ENCODE results near the gene MTX1.
"Not testable (repeated sequence)": the region's sequence is repeated elsewhere in the genome, so short reads cannot be mapped to it uniquely, and the experiment has no call there.

The MTX1 gene

GRCh38 chr1:155208541-155209311 is at the start of gene MTX1:
MTX1 (plus strand) TSS chr1:155208695; CDS start chr1:155208805, 110 bp downstream.
- H3K36me3 Mint-ChIP-seq, result no peaks in the 10 kb centered on the region
- peaks cover 26% of the 10 kb centered on the region for H3K4me1 Mint-ChIP-seq
- no peaks in the 10 kb centered on the region for H3K27me3 Mint-ChIP-seq
- H3K4me3 Mint-ChIP-seq, result peak within 1 kb of the TSS; percentile 89
- H3K27ac Mint-ChIP-seq, result peak within 1 kb of the TSS; percentile 89
- H3K9me3 Mint-ChIP-seq, result no peaks in the 10 kb centered on the region

- H3K4me1 Mint-ChIP-seq, result no peaks in the 10 kb centered on the region
- H3K9me3 Mint-ChIP-seq, result no peaks in the 10 kb centered on the region
- no peaks in the 10 kb centered on the region for H3K36me3 Mint-ChIP-seq
- no peak overlapping the region for H3K4me3 Mint-ChIP-seq
- no peak overlapping the region for H3K27ac Mint-ChIP-seq
- no peaks in the 10 kb centered on the region for H3K27me3 Mint-ChIP-seq
Measured at GRCh38 chr1:155158991-155159390, 49.5 kb upstream of the MTX1 start.

- no peaks in the 10 kb centered on the region for H3K9me3 Mint-ChIP-seq
- H3K27ac Mint-ChIP-seq, result no peak overlapping the region
- no peak overlapping the region for H3K4me3 Mint-ChIP-seq
- no peaks in the 10 kb centered on the region for H3K4me1 Mint-ChIP-seq
- no peaks in the 10 kb centered on the region for H3K27me3 Mint-ChIP-seq
- no peaks in the 10 kb centered on the region for H3K36me3 Mint-ChIP-seq
Measured at GRCh38 chr1:155160128-155160527, 48.4 kb upstream of the MTX1 start.

- H3K4me3 Mint-ChIP-seq, H3K36me3 Mint-ChIP-seq, H3K9me3 Mint-ChIP-seq, H3K27me3 Mint-ChIP-seq, H3K27ac Mint-ChIP-seq, H3K4me1 Mint-ChIP-seq: not testable (repeated sequence)
Measured at GRCh38 chr1:155162631-155163030, 45.9 kb upstream of the MTX1 start.

GRCh38 chr1:155163785-155164184 is 44.7 kb upstream of the MTX1 start:
- H3K9me3 Mint-ChIP-seq, H3K36me3 Mint-ChIP-seq, H3K4me3 Mint-ChIP-seq, H3K27me3 Mint-ChIP-seq, H3K27ac Mint-ChIP-seq: not testable (repeated sequence)
- H3K4me1 Mint-ChIP-seq, result peaks cover 13% of the 10 kb centered on the region

GRCh38 chr1:155164625-155165024 is 43.9 kb upstream of the MTX1 start:
- H3K4me3 Mint-ChIP-seq, H3K9me3 Mint-ChIP-seq, H3K27ac Mint-ChIP-seq, H3K36me3 Mint-ChIP-seq, H3K27me3 Mint-ChIP-seq: not testable (repeated sequence)
- peaks cover 13% of the 10 kb centered on the region for H3K4me1 Mint-ChIP-seq

- H3K4me1 Mint-ChIP-seq, result peaks cover 13% of the 10 kb centered on the region
- H3K27ac Mint-ChIP-seq, result no peak overlapping the region
- H3K9me3 Mint-ChIP-seq, result no peaks in the 10 kb centered on the region
- H3K4me3 Mint-ChIP-seq, result no peak overlapping the region
- H3K27me3 Mint-ChIP-seq, result no peaks in the 10 kb centered on the region
- peaks cover 6% of the 10 kb centered on the region for H3K36me3 Mint-ChIP-seq
Measured at GRCh38 chr1:155166051-155166470, 42.4 kb upstream of the MTX1 start.

- H3K36me3 Mint-ChIP-seq, result peaks cover 6% of the 10 kb centered on the region
- H3K9me3 Mint-ChIP-seq, result no peaks in the 10 kb centered on the region
- H3K27ac Mint-ChIP-seq, result peak overlapping the region; percentile 55
- peaks cover 13% of the 10 kb centered on the region for H3K4me1 Mint-ChIP-seq
- no peak overlapping the region for H3K4me3 Mint-ChIP-seq
- H3K27me3 Mint-ChIP-seq, result no peaks in the 10 kb centered on the region
Measured at GRCh38 chr1:155166471-155167165, 41.9 kb upstream of the MTX1 start.

GRCh38 chr1:155167166-155168104 is 41.1 kb upstream of the MTX1 start:
- Mint-ChIP-seq H3K27ac (no peak overlapping the region), H3K9me3 (no peaks in the 10 kb centered on the region), H3K27me3 (no peaks in the 10 kb centered on the region)

GRCh38 chr1:155168105-155168445 is 40.4 kb upstream of the MTX1 start:
- not testable (repeated sequence) for H3K27ac Mint-ChIP-seq, H3K27me3 Mint-ChIP-seq, H3K36me3 Mint-ChIP-seq, H3K4me3 Mint-ChIP-seq, H3K9me3 Mint-ChIP-seq
- peaks cover 21% of the 10 kb centered on the region for H3K4me1 Mint-ChIP-seq

More at GRCh38 chr1:155167166-155168104, 41.1 kb upstream of the MTX1 start:
- Mint-ChIP-seq H3K4me3 (peak overlapping the region; percentile 12), H3K36me3 (peaks cover 8% of the 10 kb centered on the region), H3K4me1 (peaks cover 20% of the 10 kb centered on the region)

- Mint-ChIP-seq H3K9me3 (no peaks in the 10 kb centered on the region), H3K4me1 (peaks cover 27% of the 10 kb centered on the region), H3K27ac (no peak overlapping the region)
Measured at GRCh38 chr1:155168456-155169210, 39.9 kb upstream of the MTX1 start.

GRCh38 chr1:155169541-155169940 is 39.0 kb upstream of the MTX1 start:
- Mint-ChIP-seq H3K4me1 (peaks cover 33% of the 10 kb centered on the region), H3K27ac (peak overlapping the region; percentile 8), H3K4me3 (peak overlapping the region; percentile 0), H3K9me3 (no peaks in the 10 kb centered on the region), H3K36me3 (peaks cover 8% of the 10 kb centered on the region), H3K27me3 (no peaks in the 10 kb centered on the region)

More at GRCh38 chr1:155168456-155169210, 39.9 kb upstream of the MTX1 start:
- Mint-ChIP-seq H3K4me3 (no peak overlapping the region), H3K36me3 (peaks cover 8% of the 10 kb centered on the region), H3K27me3 (no peaks in the 10 kb centered on the region)

GRCh38 chr1:155170101-155170785 is 38.3 kb upstream of the MTX1 start:
- Mint-ChIP-seq H3K27ac (no peak overlapping the region), H3K36me3 (peaks cover 8% of the 10 kb centered on the region), H3K27me3 (no peaks in the 10 kb centered on the region), H3K4me3 (peak overlapping the region; percentile 19), H3K4me1 (peaks cover 39% of the 10 kb centered on the region), H3K9me3 (no peaks in the 10 kb centered on the region)

GRCh38 chr1:155170806-155171205 is 37.7 kb upstream of the MTX1 start:
- Mint-ChIP-seq H3K27ac (no peak overlapping the region), H3K27me3 (no peaks in the 10 kb centered on the region), H3K4me1 (peaks cover 39% of the 10 kb centered on the region), H3K9me3 (no peaks in the 10 kb centered on the region), H3K4me3 (no peak overlapping the region), H3K36me3 (peaks cover 8% of the 10 kb centered on the region)
